SKM-1 (cell line): ENCODE results near the gene TDRD1.

Experiments used
- DNase-seq: peaks from one replicate; lab custom pipeline; 2025; ENCODE audit not compliant: unreplicated experiment; lab: John Stamatoyannopoulos, UW

The TDRD1 gene

GRCh38 chr10:114173921-114174694 lies 5.0 kb upstream of the TDRD1 start, which contains the start of gene CCDC186:
CCDC186 (minus strand) TSS chr10:114174203; CDS start chr10:114163268, 10,935 bp downstream.
- DNase-seq = peak; percentile 81

DNA sequence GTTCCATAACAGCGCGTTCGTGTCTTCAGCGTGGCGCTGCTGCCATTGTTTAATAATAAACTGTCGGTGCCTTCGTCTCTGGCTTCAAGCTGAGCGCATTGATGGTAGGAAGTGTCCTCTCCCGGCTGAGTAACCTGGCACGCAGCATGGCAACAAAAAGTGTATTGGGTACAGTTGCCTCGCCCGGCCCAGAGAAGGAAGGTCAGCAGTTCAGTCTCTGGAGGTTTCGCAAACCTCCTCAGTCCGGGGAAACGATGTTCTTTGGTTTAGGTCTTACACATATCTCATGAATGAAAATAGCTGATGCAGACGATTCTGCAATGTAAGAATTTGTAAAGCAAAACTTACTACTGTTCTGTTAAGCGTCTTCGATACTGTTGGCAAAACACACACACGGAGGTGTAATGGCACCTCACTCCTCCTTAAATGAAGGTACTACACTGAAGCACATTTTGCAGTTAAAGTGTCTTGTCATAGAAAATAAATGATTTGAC lies 4.4 kb upstream of the TDRD1 start:
- peak; percentile 85 for DNase-seq

GRCh38 chr10:114175667-114176066 lies 3.5 kb upstream of the TDRD1 start:
- DNase-seq = no peak

GRCh38 chr10:114176511-114176910 lies 2.6 kb upstream of the TDRD1 start:
- no peak for DNase-seq

GRCh38 chr10:114179747-114180146 lies 594 bp downstream of the TDRD1 start:
- no peak for DNase-seq

- no peak for DNase-seq
Observed at GRCh38 chr10:114180937-114181336, 1.8 kb downstream of the TDRD1 start.

- no peak for DNase-seq
Observed at GRCh38 chr10:114181971-114182370, 2.8 kb downstream of the TDRD1 start.

GRCh38 chr10:114183563-114183962 lies 4.4 kb downstream of the TDRD1 start:
- DNase-seq = no peak

DNA sequence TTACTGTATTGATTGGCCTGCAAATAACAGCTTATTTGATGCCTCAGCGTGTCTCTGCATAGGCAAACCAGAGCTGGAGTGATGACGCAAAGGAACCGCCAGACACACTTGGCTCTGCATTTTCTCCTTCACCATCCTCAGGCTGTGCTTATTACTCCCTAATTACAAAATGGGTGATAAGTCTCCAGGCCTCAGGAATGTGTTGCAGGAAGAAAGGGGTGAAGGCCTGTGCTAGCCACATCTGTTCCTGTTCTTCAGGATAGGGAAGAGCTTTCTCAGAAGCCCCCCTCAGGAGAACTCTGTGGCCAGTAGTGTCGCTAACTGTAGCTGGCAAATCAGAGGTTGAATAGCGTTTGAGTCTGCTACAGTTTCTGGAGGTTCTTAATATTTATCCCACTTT lies 5.1 kb downstream of the TDRD1 start:
- DNase-seq = no peak

- DNase-seq = no peak
Observed at GRCh38 chr10:114188001-114188400, 8.8 kb downstream of the TDRD1 start.

DNA sequence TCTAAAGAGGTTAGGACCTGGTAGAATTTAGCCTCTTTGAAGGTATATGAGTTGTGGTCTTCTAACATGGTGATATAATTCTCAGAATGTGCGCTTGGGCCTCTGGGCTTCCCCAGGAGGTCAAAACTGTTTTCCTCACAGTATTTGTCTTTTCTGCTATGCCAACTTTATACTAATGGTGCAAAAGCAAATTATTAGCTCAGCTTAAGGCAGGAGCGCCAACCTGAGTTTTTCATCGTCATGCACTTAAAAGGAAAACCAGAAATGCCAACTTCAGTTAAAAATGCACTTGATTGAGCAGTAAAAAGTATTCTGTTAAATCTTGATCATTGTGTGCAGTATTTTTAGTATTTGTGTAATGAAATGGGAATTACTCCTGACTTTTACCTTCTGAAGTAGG lies 9.7 kb downstream of the TDRD1 start:
- no peak for DNase-seq

- no peak for DNase-seq
Observed at GRCh38 chr10:114189700-114190099, 10.5 kb downstream of the TDRD1 start.

DNA sequence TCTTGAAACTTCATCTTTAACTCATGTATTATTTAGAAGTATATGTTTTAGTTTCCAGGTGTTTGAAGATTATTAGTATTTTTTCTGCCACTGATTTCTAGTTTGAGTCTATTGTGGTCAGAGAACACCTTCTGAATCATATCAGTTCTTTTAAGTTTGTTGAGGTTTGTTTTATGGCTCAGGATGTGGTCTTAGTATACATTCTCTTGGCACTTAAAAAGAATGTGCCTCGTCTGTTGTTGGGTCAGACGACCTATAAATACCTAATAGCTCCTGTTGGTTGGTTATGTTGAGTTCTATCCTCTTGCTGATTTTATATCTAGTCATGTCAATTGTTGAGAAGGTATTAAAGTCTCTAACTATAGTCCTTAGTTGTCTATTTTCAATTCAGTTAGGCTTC lies 15.9 kb downstream of the TDRD1 start:
- no peak for DNase-seq

DNA sequence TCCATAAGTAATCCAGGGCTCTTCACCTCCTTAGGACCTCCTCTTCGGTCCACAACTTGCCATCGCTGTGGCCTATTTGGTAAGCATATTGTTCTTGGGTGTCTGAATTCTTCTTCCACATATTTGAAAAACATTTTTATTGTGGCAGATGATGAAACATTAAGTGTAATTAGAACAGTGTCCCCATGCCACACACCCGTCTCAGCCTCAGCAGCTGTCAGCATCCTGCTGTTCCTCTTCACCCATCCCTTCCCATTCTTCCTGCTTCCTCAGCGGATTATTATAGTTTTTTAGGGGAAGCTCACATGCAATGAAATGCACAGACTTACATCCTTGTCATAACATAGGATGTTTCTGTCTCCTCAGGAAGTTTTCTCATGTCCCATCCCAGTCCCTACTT lies 20.1 kb downstream of the TDRD1 start:
- DNase-seq = no peak

DNA sequence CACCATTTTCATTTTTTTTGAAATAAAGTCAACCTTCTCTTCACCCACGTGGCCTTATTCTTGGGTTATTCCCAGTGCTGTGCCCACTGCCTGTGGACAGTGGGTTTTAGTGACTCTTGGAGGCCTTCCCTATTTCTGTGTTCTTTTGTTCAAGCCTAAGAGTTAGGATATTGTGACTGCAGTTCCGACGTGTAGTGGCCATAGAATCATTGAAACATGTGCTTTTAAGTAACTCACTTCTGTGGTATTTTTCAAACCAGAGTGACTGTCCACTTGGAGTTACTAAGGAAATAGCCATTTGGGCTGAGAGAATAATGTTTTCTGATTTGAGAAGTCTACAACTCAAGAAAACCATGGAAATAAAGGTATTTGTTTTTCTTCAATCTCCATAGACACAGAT lies 23.7 kb downstream of the TDRD1 start:
- DNase-seq = no peak

DNA sequence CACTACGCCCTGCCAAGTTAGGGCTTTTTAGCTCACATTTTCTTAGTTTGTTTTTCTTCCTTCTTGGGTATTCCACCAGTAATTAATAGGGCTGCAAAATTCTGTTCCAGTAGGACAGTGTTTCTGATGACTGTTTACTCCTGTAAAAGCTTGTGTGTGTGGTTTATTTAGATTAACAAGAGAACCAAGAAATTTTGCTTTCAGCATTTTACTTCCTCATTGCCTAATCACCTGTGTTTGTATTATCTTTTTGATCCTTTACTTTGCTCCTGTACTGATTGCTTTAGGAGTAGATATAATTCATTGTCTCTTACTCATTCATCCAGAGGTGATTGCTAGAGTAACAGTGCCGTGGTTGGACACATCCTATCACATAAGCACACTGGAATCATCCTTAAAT lies 27.7 kb downstream of the TDRD1 start:
- no peak for DNase-seq

DNA sequence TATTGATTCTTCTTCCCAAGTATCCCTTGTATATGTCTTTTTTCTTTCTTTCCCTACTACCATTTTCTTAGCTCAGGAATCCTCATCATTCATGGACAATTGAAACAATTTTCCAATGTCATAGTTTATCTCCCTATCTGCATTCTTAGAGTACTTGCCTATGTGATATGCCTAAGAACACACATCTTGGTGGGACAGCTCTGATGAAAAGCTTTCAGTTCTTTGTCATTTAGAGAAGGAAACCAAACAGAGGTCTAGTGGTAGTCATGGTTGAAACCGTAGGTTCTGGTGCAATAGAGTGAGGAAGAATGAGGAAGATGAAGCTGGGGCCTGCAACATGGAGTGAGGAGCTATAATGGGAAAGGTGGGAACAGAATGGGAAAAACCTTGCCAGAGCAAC lies 28.2 kb downstream of the TDRD1 start:
- DNase-seq = peak; percentile 28

DNA sequence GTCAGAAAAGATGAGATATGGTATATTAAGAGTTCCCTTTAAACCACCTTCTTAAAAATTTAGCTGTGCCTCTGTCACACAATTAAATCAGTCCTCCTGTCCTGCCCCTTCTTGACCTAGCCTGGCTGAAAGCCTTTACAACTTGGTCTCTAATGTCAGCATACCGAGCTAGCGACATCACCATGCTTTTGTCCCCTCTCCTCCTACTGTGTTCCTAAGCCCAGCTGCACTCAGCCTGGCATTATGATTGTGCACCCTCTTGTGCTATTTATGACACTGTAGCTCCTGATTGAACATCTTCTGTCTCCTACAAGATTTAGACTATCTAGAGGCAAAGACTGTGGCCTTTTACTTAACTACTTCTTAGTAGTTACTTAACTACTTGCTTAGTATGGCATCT lies 29.2 kb downstream of the TDRD1 start:
- no peak for DNase-seq

- no peak for DNase-seq
Observed at GRCh38 chr10:114212153-114212552, 33.0 kb downstream of the TDRD1 start.

DNA sequence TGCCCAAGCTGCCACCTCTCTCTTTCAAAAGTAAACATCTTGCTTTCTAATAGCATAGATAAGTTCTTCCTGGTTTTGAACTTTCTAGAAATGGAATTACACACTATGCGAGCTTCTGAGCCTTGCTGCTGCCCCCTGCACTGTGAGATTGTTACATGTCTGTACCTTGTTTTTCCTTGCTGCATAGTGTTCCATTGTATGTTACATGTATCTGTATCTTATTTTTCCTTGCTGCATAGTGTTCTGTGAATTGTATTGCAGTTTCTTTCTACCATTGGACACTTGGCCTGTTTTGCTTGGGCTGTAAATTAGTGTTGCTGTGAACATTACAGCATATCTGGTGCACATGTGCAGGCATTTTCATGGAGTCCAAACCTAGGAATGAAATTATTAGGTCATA lies 35.9 kb downstream of the TDRD1 start:
- no peak for DNase-seq

DNA sequence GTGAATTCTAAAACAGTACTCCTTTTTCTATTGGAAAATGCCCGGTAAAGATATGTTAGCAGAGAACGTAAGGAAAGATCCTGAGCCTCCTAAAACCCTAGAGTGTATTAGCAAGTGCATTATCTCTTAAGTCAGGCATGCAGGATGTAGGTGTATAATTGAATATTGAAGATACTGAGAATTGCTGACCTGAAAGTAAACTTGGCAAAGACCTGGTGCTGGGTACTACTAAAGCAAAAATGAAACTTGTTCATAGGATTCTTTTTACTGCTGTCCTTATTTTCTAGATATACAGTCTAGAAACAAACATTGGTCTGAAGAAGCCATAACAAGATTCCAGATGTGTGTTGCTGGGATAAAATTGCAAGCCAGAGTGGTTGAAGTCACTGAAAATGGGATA lies 41.1 kb downstream of the TDRD1 start:
- DNase-seq = no peak

- no peak for DNase-seq
Observed at GRCh38 chr10:114221235-114221634, 42.1 kb downstream of the TDRD1 start.

DNA sequence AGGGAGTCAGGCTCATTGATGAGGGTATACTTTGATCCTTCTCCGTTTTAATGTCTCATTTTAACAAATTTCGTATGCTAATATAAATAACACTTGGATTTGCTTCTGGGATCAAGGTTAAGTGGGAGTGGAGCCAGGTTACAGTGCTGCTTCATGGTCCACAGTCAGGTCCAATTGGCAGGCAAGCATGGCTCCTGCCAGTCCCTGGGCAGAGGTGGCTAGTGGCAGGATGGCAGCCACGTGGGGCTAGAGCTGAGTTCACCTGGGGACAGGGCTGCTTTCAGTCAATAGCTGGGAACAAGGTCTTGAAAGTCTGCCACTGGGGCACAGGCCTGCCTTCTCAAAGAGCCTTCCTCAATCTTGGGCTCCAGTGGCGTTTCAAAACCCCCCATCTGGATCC lies 43.9 kb downstream of the TDRD1 start:
- no peak for DNase-seq
